NCI-H2196 (cell line): ENCODE results near the gene SF3B4.
"Not testable (repeated sequence)": the region's sequence is repeated elsewhere in the genome, so short reads cannot be mapped to it uniquely, and the experiment has no call there.

Source experiments
- DNase-seq: peaks from one replicate; lab custom pipeline; 2025; ENCODE audit not compliant: unreplicated experiment; lab: John Stamatoyannopoulos, UW

Gene SF3B4

DNA sequence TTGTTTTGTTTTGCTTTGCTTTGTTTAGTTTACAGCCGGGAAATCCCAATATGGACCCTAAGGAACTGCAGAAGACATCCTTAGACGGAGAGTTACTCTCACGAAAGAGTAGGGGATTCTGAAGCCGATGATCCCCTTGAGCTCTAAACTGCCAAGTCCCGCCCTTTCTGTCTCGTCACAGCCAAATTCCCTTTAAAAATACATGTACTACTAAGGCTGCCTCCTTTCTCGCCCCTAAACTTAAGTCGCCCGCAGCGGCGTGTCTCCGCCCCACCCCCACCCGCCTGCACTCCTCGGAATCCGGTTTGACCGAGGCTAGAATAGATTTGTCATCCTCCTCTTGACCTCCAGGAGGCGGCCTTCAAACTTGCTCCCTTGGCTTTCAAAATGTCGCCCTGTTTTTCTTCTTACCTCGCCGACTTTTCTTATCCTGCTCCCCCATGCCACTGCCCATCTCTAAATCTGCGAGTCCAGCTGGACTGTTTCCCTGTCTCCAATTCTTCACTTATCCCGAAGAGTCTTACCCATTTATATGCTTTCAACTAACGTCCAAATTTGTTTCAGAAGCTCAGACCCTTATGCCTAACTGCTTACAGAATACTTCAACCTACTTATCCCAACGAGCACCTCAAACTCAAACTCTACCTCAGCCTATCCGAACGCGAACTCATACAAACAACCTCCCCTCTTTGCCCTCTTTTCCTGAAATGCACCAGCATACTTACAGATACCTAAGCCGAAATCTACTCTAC is 39.2 kb downstream of the SF3B4 start:
- DNase-seq = peak; percentile 79

DNA sequence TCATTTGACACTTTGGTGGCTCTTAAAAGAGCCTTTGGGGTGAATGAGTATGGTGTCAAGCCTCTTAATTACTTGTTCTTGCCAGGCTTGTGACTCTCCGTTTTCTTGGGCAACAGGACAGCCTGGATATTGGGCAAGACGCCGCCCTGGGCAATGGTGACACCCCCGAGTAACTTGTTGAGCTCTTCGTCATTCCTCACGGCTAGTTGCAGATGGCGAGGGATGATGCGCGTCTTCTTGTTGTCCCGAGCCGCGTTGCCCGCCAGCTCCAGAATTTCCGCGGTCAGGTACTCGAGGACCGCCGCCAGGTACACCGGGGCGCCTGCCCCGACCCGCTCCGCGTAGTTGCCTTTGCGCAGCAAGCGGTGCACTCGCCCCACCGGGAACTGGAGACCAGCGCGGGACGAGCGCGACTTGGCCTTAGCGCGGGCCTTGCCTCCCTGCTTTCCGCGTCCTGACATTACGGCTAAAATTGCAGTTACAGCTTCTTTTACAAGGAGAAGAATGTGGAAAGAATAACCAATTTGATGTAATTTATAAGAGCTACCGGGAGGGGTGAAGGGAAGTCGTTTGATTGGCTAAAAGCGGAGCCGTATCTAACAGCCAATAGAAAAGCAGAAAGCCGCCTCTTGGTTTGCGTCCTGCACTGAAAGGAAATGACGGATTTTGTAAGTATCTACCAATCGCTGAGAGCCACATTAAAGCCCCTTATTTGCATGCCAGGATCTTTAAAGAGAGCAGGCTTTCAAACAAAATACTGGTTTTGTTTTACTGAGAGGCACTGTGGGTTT is 40.0 kb downstream of the SF3B4 start:
- DNase-seq = peak; percentile 93

DNA sequence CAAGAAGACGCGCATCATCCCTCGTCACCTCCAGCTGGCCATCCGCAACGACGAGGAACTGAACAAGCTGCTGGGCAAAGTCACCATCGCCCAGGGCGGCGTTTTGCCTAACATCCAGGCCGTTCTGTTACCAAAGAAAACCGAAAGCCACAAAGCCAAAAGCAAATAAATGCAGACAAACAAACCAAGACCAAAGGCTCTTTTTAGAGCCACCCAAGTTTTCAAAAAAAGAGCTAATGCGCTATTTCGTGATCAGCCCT is 40.5 kb downstream of the SF3B4 start:
- not testable (repeated sequence) for DNase-seq

DNA sequence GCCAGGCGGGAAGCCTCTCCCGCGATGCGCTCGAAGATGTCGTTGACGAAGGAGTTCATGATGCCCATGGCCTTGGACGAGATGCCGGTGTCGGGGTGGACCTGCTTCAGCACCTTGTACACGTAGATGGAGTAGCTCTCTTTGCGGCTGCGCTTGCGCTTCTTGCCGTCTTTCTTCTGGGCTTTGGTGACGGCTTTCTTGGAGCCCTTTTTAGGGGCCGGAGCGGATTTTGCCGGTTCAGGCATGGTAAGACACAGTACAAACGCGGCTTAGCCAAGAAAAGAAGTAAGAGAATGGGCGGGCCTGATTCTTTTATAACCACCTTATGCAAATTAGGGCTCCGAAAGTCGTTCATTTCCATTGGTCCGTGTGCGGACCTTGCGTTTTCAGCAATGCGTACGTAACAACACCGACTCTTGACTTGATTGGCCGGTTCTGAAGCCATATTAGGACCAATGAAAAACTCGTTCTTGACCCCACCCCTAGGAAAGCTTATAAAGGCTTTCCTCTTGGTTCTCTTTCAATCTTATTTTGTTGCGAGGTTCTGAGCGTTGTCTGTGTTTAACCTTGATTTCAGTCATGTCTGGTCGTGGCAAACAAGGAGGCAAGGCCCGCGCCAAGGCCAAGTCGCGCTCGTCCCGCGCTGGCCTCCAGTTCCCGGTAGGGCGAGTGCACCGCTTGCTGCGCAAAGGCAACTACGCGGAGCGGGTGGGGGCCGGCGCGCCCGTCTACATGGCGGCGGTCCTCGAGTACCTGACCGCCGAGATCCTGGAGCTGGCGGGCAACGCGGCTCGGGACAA is 41.0 kb downstream of the SF3B4 start:
- peak; percentile 97 for DNase-seq

DNA sequence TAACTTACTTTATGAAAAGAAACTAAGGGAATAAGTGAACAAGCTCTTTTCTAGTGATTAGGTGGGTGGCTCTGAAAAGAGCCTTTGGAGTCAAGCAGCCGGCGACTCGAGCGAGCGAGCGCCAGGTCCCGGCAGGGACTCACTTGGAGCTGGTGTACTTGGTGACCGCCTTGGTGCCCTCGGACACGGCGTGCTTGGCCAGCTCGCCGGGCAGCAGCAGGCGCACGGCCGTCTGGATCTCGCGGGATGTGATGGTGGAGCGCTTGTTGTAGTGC is 41.5 kb downstream of the SF3B4 start:
- not testable (repeated sequence) for DNase-seq

DNA sequence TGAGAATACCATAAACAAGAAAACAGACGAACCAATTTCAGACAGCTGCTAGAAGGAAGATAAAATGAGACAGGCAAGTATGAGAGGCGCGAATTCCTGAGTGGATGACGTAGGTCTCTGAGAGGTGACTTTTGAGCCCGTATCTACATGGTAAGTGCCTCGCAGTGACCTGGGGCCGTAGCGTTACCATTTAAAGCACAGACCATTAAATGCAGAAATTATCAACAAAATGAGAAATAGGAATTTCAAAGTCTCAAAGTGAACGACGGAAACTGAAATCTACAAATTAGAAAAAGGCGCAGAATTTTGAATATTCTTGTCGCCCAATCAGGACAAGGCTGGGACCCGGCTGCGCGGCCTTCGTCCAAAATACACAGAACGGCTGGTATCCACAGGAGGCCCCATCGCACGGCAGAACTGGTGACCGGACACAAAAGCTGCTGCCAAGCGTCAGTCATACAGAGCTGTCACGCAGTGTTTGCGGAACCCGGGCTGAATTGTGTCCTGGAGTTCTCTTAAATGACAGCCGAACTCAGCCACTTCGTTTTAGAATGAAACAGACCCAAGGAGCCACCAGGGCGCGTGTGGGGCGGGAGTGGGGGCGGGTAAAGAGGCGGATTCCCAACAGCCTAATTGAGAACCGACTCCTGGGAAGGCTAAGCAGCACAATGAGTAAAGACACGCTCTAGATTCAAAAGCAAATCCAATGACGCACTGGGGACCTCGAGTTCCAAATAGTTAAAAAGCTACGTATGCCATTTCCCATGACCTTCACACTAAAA is 42.1 kb downstream of the SF3B4 start:
- peak; percentile 91 for DNase-seq

DNA sequence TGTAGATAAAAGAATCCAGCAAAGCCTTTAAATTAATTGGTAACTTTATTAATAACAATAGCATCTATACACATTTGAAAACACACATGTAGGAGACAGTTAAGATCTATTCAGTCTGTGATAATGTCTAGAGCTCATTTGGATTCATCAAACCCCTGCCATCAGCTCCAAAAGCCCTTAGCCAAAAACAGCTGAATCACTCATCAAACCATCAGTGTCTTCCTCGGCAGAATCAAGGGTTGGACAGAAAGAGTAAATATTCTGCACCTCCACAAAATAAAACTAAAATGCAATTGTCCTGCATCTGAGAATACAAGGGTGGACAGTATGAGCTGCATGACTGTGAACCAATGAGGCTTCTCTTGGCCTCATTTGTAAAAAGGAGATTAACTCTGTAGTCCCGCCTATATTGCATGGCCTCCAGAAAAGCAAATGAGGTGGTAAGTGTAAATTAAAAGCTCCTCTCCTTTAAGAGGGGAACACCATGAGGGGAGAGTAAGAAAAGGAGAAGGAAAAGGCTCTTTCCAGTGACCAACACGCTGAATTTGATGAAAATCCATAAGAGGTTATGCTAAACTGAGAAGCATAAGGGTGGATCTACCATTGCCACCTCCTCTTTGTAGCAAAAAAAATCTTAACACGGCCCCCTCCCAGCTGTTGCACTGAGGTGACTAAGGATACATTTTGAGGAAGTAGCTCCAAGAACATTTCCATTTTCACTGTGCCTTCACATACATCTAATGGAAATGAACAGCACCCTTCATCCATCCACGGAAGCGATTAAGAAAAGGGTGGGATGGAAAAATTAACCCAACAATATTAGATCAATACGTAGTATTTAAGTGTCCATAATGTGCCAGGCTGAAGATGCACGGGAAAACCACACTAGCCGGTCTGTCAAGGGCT is 42.9 kb downstream of the SF3B4 start:
- DNase-seq = peak; percentile 33

DNA sequence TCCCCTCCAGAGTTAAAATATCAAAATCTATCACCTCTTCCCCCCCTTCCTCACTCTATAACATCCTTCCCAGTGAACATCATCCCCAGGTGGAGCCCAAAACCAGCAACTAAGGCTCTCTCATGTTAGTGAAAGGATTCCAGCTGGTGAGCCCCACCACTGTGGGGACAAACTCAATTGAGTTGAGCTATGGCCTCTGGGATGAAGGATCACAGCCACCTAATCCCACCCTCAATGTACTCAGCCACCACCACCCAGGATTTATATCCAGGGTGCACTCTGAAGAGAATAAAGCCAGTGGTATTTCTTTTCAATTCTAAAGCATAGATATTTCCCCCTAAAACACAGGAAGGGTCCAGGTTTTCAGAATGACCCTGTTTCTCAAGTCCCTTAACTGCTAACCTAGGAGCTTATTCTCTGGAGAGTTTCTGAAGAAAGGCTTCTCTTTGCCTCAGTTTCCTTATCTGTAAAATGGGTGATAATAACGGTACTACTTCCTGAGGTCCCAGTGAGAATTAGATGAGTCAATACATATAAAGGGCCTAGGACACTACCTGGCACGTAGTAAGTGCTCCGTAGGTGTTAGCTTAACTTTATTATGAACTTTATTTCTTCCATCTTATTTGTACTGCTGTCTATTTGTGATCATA is 43.9 kb downstream of the SF3B4 start:
- DNase-seq = no peak

DNA sequence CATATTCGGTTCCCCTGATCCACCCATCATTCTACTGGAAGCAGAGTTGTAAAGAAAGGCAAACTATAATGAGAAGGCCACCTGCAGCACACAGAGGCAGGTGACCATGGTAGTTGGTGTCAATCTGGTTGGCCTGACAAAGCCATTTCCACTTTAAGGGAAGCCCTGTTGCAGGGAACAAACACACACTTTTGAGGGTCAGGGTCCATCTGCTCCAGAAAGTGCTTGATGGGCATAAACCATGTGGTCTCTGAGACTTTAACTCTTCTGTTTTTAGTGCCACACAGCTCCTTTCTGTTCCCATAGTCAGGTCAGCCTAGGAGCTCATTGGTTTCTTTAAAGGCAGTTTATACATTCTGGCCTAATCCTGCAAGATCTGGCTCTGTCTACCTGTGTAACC is 45.7 kb downstream of the SF3B4 start:
- DNase-seq = no peak

DNA sequence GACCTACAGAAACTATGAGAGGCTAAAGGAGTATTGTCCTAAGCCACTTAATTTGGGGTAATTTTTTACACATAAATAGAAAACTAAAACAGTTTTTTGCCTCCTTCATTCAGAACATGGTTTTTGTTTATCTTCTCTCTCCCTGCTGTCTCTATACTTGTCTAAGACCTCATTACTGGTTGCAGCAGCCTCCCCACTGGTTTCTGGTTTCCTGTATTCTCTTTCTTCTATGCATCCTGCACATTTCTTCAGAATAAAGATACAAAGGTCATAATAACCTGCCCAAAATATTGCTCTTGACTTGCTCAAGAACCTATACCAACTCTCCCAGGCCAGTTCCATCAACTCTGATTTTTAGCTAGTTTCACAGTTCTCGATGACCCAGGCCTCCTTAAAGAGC is 48.0 kb downstream of the SF3B4 start:
- no peak for DNase-seq

DNA sequence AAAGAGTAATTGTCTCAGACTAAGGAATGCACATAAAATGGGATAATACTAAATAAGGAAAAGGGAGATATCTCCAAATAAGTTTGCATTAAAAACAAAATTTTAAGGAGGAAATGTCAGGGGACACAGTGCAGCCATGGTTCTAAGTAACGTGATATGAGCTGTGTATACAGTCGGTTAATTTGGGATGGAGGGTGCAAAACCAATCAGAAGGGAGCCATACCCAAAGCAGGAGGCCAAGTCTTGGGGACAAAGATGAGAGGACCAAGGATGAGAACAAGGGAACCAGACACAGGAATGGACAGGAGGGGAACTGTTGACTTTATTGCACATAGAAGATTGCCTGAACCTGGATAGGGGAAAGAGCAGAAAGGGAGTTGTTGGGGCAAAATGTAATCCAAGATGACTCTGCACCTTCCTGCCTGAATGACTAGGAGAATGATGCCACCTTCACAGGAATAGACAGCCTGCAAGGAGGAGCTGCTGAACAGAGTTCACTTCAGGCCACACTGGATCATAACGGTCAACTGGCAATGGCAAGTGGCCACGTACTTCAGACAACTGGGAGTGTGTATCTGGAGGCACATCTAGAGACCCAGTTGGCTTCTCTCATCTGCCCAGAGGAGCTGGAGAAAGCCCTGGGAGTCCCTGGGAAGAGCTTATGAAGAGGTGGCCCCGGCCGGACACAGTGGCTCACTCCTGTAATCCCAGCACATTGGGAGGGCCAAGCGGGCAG is 50.2 kb downstream of the SF3B4 start:
- DNase-seq = no peak
